Superior temporal gyrus (tissue), 1 donor: ENCODE data around the gene ALKBH3.
A peak's percentile ranks its signal among the peaks of the same experiment; 100 is the strongest.

Source experiments
- DNase-seq: peaks from one replicate; pipeline ENCODE4 v3.0.0-alpha.2; 2016; ENCODE audit errors: extremely low spot score

Gene ALKBH3

DNA sequence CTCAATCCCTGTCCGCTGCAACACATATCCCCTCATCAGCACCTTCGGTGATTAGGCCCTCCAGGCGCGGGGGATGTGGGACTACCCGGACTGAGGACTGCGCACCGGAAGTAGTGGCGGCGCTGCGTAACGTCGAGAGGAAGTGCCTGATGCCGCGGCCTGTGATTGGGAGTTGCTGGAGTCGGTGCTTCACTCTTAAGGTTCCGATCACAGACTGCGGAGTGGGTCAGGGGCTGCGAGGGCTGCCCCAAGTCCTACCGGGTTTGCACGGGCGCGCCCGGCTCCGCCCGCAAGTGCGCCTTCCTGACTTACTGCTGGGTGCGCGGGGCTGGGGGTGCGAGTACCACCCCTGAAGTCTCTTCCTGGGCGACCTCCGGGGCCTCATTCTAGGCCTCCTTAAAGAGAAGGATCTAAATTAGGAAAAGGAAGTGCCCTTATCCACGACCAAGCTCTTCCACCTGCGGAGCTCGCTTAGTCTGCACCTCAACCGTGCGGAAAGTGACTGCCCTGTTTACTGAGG lies at the start of gene ALKBH3:
TSS of gene ALKBH3 (plus strand) at position 192 of the 520 bp plus-strand sequence. CDS start 1,822 bp downstream, outside the sequence.
- DNase-seq, result peak; percentile 93

DNA sequence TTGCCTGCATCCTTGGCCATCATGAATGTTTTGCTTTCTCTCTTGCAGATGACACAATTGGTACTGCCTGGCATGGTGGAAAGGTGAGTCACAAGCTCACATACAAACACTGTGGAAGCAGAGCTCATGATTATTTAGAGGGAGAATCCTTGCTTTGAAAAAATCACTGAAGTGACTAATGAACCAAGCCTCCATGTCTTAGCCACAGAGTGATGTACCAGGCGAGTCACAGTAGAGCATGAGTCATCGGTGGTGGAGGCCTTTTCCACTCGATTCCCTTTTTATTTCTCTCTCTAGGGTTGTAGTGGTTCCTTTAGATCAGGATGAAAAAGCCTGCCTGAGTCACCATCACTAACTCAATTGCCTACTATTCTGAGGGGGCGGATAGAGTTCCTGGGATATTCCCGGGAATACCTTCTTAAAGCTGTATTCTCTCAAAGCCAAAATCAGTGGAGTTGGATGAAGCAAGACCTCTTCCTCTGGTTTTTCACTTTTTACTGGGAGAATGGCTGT lies 49.6 kb upstream of the ALKBH3 start:
- peak; percentile 73 for DNase-seq

DNA sequence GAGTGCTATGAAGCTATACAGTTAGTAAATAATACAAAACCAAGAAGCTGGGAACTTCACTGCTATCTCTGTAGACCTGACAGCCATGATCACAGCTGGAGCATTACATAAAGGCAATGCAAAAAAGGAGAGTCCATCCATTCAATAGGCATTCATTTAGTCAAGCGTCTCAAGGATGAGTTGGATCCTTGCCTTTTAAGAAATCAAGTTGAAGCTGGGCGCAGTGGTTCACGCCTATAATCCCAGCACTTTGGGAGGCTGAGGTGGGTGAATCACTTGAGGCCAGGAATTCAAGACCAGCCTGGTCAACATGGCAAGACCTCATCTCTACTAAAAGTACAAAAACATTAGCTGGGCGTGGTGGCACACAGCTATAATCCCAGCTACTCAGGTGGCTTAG lies 48.1 kb upstream of the ALKBH3 start:
- DNase-seq, result no peak

DNA sequence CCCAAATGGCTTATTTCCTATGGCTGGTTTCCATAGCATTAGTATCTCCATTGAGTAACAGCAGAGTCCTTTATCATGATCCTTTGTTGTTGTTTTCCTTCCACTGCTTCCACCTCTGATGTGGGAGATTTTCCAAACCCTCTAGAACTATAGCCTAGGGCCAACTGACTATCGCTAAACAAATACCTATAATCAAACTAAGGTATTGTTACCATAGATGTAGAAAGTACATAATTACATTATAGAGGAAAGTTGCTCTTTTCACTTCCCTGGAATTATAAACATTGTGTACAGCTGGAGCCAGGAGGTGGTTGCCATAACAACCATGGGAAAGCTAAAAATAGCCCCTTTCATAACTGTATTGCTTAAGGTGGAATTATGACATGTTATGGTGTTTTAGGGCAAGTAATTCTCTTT lies 47.0 kb upstream of the ALKBH3 start:
- DNase-seq, result peak; percentile 20

DNA sequence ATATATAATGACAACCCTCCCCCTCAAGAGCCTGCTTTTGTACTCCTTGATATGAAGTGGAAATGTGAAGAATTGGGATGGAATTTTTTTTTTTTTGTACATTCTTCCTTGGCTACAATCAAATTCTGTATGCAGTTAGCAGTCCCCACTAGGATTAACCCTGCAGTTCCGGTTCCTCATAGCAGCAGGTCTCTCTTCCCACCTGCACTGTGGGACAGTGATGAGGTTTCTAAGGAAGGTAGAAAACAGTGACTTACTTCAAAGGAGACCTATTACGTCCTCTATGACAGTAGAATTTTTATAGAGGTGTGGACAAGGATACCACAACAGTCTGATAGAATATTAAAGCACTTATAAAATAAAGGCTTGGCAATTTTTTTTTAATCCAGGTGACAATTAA lies 46.3 kb upstream of the ALKBH3 start:
- DNase-seq, result no peak

DNA sequence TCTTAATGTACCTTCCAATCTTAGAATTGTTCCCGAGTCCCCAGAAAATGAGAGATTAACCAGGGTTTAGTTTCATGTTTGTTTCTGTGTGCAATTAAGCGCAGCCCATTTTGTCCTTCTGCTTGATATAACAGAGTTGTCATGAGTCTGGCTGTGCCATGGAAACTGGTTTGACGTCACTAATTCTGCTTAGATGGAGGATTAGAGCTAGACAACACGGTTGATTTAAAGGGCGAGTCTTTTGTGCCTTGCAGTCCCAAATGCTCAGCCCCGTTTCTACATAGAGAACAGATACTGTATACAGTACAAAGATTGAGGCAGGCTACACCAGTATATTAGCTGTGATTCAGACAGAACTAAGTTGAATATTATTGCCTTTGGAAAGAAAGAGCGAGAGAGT lies 45.5 kb upstream of the ALKBH3 start:
- peak; percentile 14 for DNase-seq

DNA sequence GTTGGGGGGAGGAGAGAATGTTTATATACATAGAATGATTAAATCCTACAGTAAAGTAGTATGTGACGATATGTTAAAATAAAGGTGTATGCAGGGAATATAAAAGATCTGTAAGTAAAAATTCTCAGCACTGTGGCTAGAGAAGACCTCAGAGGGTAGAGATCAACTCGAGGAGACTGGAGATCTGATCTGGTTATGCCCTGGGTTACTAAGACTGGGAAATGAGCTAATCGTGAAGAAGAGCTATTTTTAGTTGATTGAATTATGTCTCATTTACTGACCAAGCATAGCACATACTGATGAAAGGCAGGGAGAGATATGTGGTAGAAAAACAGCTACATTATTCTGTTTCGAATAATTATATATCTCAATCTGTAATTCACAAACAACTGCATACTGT lies 42.8 kb upstream of the ALKBH3 start:
- DNase-seq, result no peak

DNA sequence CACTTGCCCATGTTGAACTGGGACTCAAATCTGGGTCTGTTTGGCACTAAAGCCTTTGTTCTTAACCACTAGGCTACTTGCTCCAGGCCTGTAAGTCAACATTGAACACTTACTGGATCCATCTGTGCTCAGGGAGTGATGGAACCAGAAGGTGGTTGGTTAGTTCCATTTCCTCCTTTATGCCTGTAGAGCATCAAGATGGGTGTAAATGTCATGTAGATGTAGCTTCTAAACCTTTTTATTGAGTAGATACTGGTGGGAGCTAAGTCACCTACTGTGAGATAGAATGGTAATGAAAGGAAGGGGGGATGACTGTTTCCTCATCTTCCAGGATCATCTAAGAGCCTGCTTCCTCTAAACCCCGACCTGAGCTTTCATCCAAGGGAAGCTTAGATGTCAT lies 38.6 kb upstream of the ALKBH3 start:
- no peak for DNase-seq

DNA sequence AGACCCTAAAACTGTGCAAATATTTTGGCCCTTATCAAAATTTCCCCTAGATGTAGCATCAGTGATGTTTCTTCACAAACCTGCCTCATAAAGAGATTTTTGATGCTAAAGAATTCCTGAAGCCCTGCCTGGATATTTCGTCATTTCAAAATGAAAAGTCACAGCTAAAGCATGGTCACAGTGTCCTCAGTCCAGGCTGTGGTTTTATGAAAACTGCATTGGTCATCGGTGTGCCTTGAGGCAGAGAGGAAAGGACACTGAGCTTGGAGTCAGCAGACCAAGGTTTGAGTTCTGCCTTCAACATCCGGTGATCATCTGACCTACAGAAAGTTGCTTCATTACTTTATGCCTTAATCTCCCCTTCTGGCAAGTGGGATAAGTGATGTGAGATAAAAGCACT lies 34.8 kb upstream of the ALKBH3 start:
- no peak for DNase-seq

DNA sequence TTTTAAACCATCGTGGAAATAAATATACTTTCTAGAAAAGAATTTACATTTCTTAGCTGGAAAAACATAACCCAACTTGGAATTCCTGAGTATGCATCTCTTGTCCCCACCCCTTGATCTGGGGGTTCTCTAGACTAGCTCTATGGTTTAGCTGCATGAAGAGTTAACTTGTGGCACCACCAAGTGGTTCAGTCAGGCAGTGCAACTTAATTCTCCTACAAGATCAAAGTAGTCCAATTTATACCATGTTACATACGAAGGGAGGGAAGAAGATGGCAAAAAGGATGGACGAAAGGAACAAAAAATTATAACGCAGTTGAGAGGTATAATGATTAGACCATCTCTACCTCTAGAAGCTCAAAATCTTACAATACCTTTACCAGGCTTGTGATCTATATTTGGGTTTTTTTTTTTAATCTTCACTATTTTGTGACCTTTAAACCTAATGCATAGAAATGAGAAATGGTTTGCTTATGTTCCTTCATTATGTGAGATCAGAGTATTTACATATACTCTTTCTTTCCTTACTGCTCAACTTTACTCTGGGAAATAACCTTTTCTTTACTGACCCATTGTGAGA lies 28.5 kb upstream of the ALKBH3 start:
- DNase-seq, result peak; percentile 85

DNA sequence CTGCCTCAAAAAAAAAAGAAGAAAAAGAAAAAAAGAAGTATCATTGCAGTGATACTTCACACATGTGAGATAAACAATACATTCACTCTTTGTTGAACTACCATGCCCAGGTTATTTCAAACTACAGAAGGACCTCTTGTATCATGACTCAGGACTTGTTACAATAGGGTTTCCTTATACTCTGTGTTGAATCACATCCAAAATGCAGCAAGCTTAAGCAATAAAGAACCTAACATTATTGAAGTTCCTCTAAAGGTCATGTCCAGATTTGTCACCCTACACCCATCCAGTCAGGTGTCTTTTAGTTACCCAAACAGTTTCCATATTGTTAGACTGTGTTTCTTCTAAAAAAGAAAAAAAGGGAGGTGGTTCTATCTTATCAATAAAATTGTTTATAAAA lies 26.9 kb upstream of the ALKBH3 start:
- no peak for DNase-seq

DNA sequence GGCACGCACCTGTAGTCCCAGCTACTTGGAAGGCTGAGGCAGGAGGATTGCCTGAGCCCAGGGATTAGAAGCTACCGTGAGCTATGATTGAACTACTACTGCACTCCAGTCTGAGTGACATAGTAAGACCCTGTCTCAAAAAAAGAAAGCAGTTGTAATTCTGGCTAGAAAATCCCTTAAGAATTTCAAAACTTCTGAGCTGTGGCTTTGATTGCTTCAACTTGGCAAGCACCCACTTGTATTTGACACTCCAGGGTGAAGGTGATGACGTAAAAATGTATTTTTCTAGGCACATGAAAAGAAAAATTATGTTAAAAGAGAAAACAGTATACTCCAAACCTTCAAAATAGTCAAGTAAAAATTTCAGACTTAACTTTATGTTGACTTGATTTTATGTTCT lies 23.6 kb upstream of the ALKBH3 start:
- DNase-seq, result no peak

DNA sequence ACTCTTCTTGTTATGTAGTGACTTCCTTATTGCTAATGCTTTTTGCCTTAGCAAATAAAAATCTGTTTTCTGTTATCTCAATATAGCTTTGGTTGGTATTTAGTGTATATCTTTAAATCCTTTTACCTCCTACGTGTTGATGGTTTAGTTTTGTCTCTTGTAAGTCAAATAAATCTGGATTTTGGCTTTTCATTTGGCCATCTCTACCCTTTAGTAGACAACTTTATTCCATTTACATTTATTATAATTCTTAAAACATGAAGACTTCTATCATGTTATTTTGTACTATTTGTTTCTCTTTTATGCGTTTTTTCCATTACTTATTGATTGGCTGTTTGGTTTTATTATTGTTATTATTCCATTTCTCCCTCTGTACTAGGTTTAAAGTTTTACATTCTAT lies 19.5 kb upstream of the ALKBH3 start:
- DNase-seq, result no peak

DNA sequence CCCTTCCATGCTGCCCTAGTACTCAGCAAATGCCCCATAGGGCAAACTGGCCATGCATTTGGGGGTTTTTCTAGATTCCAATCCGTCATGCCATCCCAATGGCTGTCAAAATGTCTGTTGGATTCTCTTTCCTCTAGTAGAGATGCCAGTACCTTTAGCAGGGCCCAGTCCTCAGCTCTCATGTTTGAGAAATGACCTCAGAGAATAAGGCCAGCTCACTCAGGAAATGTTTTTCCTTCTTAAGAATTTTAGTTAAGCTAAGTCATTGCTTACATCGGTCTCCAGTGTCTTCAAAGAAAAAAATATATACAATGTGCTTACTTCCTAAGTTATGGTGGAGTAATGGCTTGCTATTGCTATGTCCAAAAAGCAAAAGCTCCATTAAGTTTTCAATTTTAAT lies 14.1 kb upstream of the ALKBH3 start:
- no peak for DNase-seq

DNA sequence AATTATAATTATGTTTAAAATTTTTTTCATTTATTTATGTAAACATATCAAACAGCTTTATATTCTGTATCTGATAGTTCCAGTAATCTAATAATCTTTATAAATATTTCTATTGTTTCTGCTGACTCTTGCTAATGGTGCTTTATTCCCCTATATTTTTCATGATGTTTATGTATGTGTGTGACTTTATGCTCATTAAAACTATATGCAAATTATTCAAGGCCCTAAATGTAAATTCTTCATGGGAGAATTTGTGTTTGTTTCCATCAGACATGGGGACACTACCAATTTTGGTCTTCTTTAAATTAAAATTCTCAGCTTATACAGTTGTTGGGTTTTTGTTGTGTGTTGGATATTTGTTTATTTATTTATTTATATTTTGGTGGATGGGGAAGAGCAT lies 13.7 kb upstream of the ALKBH3 start:
- no peak for DNase-seq

DNA sequence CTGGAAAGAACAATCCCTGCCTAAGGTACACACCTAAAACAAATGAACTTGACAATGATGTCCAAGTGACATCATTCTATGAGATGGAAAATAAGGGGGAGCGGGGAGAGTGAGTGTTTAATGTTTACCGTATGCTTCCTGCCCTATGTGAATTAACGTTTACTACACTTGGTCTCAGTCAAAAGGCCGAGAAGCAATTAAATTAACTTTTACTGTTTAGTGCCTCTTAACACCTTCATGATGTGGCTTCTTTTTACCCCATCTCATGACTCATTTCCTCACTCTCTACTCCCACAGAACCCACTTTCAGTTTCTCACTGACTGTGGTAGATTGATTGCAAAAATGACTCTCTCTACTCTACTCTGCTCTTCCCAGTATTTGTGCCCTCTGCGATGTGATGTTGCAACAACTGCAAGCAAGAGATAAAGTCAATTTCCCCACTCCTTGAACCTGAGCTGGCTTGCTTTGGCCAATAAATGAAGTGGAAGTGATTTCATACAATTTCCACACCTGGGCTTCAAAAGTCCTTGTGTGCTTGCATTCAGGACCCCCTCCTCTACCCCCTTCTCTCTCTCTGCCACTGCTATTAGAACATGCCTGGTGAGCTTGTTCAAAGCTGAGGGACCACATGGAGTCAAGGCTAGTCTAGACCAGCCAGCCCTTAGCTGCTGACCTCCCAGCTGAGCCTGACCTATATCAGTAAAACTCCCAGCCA lies 11.6 kb upstream of the ALKBH3 start:
- peak; percentile 40 for DNase-seq

DNA sequence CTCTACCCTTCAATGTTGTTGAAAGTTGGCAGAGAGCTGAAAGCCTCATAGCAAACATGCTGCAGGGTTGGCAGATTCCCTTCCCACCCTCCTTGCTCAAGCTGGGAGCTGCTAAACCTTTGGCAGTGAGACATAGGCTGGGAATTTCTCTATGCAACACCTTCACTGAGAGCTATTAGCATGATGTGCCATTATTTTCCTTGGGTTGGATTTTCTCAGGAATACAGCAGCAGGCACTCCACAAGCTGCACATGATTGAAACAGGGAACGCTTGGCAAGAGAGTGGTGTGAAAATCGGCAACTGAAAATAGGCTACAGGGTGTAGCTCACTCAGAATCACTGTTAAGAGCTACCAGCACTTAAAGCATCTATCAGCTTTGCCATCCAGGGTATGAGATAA lies 9.6 kb upstream of the ALKBH3 start:
- DNase-seq, result peak; percentile 65

DNA sequence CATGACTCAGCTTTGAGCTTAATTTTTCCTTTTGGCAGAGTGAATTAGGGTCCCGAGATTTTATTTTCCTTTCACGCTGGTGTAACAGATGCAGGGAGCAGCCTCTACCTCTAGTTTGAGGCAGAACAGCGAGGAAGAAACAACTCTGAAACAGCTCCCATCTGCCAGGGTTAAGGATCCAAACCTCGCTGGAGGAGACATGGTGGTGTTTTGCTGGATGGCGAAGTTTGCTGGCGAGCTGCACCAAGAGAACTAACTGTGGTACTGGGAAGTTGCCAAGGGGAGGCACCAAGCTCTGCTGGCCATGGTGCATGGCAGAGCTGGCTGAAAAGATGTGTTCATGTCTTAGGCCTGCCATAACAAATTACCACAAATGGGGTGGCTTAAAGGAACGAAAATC lies 7.6 kb upstream of the ALKBH3 start:
- DNase-seq, result no peak

DNA sequence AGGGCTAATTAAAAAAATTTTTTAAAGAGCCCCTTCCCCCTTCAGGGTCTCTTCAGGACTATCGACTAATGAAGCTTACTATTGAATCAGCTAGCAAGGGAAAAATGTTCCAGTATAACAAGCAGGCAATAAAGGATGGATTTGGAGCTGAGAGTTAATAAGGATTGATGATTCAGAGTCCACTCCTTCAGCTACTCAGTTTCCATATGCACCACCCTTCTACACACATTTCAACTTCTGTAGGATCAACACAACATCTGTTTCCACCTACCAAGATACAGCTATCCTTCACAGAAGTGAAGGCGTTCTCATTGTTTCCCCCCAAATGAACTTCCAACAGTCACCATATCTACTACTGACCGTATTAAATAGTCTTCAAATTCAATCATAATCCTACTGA lies 6.6 kb upstream of the ALKBH3 start:
- DNase-seq, result no peak

DNA sequence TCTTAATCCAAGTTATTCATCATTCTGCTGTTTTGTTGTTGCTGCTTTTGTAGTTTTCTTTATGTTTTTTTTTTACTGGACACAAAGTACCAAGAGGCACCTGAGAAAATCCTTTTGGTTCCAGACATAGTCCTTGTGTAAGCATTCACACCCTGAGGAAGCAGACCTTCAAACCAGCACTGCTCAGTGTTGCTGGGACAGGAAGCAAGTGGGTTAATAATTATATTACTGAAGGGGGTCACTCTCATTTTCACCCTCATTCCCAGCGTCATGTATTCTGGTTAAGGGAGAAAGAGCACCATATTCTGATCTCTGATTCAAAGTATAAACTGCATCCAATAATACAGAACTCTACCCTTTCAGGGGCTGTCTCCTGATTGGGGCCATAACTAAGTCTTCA lies 5.9 kb upstream of the ALKBH3 start:
- DNase-seq, result no peak

DNA sequence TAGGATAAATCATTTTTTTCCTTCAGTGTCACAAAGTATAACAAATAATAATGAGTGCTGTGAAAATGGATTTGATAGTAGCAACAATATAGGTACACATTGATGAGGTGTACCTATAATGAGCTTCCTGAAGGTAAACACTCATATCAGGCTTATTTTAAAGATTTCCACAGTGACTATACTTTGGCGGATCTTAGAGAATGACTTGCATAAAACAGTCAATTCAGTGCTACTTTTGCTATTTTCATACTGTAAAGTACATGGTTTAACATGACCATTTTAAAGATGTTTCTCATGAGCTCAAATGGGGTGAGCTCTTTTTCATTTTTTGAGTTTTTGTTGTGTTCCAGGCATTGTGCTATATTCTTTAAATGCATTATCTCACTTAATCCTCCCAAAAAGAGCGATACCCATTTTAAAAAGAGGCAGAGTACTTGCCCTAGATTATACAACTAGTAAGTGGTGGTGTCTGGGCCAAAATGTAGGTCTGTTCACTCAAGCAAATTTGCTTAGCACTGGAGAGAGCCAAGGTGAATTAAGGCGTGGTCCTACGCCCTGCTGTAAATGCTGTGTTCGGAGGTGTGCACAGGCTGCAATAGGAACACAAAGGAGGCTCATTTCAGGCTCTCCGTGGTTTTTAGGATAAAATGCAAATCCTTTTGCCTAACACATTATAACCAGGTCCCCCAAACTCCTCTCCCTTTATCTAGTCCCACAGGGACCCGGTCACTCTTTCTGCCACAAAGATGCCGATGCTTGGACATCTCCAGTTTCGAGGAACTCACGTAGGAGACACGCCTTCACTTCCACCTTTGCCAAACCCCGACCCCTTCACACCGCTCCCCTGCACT lies 617 bp upstream of the ALKBH3 start:
- no peak for DNase-seq

DNA sequence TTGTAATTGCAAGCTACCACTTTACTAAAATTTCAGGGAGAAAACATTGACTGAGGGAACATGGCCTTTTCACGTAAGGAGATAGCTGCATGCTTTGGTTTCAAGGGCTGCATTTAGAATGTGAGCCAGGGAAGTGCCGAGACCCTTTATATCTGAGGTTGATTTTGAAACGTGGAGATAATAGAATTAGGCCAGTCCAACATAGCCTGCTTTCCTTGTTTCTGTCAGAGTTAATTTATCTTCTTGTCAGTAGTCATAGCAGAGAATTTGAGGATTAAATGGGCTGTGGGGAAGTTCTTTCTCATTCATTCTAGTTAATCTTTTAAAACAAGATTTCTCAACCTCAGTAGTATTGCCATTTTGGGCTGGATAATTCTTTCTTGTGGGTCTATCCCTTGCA lies 12.2 kb downstream of the ALKBH3 start:
- no peak for DNase-seq
